Effector memory CD4-positive, alpha-beta T cell (primary cell): ENCODE measurements around the gene HSF2.
"Not testable (repeated sequence)": the region's sequence is repeated elsewhere in the genome, so short reads cannot be mapped to it uniquely, and the experiment has no call there.

Source experiments
- DNase-seq, 3 donors: peaks; one replicate each; pipeline ENCODE4 v3.0.0-alpha.2; 2020
- H3K27ac ChIP-seq: 2 replicates; pipeline ENCODE4 v1.7.0; 2013; ENCODE audit warnings: mild to moderate bottlenecking, low read length, moderate library complexity; ENCODE audit not compliant: insufficient read depth, poor library complexity, severe bottlenecking
- H3K27me3 ChIP-seq: replicated peaks from 2 replicates; pipeline ENCODE4 v1.7.0; 2013; ENCODE audit warnings: mild to moderate bottlenecking, low read length; ENCODE audit not compliant: insufficient read depth, control insufficient read depth, poor library complexity, severe bottlenecking
- H3K36me3 ChIP-seq: 2 replicates; pipeline ENCODE4 v1.7.0; 2013; ENCODE audit warnings: mild to moderate bottlenecking, low read length, moderate library complexity; ENCODE audit not compliant: control insufficient read depth, insufficient read depth
- H3K4me1 ChIP-seq: 2 replicates; pipeline ENCODE4 v1.7.0; 2013; ENCODE audit warnings: low read length, mild to moderate bottlenecking; ENCODE audit not compliant: control insufficient read depth, insufficient read depth, poor library complexity, severe bottlenecking
- H3K4me3 ChIP-seq: 2 replicates; pipeline ENCODE4 v1.7.0; 2013; ENCODE audit warnings: low read length, low read depth, mild to moderate bottlenecking; ENCODE audit not compliant: insufficient read depth, poor library complexity, severe bottlenecking
- H3K9me3 ChIP-seq: 2 replicates; pipeline ENCODE4 v1.7.0; 2013; ENCODE audit warnings: mild to moderate bottlenecking, low read length, moderate library complexity; ENCODE audit not compliant: control insufficient read depth

Gene HSF2

DNA sequence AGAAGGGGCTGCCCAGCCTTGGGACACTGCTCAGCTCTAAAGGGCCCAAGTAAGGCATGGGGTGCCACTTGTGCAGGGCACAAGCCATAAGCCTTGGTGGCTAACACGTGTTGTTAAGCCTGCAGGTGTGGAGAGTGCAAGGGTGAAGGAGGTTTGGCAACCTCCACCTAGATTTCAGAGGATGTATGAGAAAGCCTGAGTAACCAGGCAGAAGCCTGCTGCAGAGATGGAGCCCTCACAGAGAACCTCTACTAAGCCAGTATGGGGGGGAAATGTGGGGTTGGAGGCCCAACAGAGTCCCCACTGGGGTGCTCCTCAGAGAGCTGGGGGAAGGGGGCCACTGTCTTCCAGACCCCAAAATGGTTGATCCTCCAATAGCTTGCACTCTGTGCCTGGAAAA lies 39.5 kb downstream of the HSF2 start:
- peaks cover 44% of the 10 kb centered on the region for H3K36me3 ChIP-seq
- no peak overlapping the region for H3K27ac ChIP-seq
- no peak for DNase-seq
- no peaks in the 10 kb centered on the region for H3K9me3 ChIP-seq
- H3K4me1 ChIP-seq = no peaks in the 10 kb centered on the region
- no peak overlapping the region for H3K4me3 ChIP-seq
- H3K27me3 ChIP-seq = no peaks in the 10 kb centered on the region

DNA sequence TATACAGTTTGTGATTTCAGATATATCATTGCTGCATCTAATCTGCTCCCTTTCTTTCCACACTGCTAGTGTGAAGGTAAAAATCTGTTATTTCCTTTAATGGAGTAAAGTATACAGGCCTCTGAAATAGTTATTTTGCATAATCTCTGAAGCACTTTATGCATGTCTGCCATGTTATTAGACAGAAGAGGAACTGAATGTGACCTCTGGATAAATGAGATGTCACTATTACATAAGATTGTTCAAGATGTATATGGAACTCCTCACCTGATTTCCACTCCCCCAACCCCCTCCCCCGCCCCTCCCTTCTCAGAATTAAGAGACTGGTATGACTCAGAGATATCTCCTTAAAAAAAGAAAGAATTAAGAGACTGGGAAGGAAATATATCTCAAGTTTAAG lies 45.8 kb downstream of the HSF2 start:
- H3K9me3 ChIP-seq = no peaks in the 10 kb centered on the region
- H3K36me3 ChIP-seq = peaks cover 68% of the 10 kb centered on the region

DNA sequence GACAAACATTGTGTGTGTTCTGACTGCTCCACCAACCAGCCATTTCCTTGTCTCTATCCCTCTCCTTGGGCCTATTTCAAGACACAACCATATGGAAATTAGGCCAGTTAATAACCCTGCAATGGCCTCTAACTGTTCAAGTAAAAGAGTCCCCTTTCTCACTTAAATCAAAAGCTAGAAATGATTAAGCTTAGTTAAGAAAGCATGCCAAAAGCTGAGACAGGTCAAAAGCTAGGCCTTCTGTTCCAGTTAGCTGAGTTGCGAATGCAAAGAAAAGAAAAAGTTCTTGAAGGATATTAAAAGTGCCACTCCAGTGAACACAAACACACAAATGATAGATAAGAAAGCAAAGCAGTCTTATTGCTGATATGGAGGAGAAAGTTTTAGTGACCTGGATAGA lies 49.6 kb downstream of the HSF2 start:
- Histone ChIP-seq H3K27ac (no peak overlapping the region), H3K27me3 (no peaks in the 10 kb centered on the region), H3K4me3 (no peak overlapping the region), H3K9me3 (no peaks in the 10 kb centered on the region), H3K4me1 (no peaks in the 10 kb centered on the region), H3K36me3 (peaks cover 77% of the 10 kb centered on the region)
- DNase-seq = no peak

More for the DNA sequence above, 45.8 kb downstream of the HSF2 start:
- Histone ChIP-seq H3K27me3 (no peaks in the 10 kb centered on the region), H3K27ac (no peak overlapping the region), H3K4me3 (no peak overlapping the region), H3K4me1 (no peaks in the 10 kb centered on the region)
- DNase-seq = no peak

DNA sequence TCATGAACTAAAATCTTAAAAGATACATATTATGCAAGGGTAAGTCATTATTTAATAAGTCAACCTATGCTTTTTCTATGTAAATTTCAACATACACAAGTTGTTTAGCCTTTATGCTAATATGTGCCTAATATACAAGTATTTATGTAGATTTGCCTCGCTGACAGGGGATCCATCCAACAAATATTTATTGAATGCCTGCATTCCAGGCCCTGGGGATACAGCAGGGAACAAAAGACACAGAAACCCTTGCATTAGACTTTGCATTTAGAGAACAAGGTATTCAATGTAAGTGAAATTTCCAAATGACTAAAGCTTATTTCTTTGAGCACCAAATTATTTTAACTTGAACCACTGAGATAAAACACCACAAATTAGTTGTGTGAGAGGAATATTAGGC lies 53.1 kb downstream of the HSF2 start:
- no peaks in the 10 kb centered on the region for H3K27me3 ChIP-seq
- no peaks in the 10 kb centered on the region for H3K9me3 ChIP-seq
- peaks cover 70% of the 10 kb centered on the region for H3K36me3 ChIP-seq
- H3K4me3 ChIP-seq = no peak overlapping the region
- H3K27ac ChIP-seq = no peak overlapping the region
- no peak for DNase-seq
- H3K4me1 ChIP-seq = no peaks in the 10 kb centered on the region

DNA sequence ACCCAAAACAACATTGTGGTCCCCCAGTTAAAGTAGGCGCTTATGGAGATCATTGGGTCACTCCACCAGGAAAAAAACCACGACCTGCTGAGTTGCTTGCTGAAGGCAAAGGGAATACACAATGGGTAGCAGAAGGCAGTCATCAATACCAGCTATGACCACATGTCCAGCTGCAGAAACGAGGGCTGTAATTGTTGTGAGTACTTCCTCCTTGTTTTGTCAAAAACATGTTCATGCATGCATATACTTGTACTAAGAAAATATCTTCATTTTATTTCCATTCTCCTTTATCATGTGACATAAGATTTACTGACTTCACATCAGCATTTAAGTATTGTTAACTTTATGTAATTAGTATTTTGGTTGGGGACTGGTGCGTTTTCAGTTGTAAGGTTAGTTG lies 55.2 kb downstream of the HSF2 start:
- Histone ChIP-seq H3K36me3 (peaks cover 58% of the 10 kb centered on the region), H3K4me1 (no peaks in the 10 kb centered on the region), H3K27ac (no peak overlapping the region), H3K4me3 (no peak overlapping the region), H3K27me3 (no peaks in the 10 kb centered on the region), H3K9me3 (no peaks in the 10 kb centered on the region)
- no peak for DNase-seq

DNA sequence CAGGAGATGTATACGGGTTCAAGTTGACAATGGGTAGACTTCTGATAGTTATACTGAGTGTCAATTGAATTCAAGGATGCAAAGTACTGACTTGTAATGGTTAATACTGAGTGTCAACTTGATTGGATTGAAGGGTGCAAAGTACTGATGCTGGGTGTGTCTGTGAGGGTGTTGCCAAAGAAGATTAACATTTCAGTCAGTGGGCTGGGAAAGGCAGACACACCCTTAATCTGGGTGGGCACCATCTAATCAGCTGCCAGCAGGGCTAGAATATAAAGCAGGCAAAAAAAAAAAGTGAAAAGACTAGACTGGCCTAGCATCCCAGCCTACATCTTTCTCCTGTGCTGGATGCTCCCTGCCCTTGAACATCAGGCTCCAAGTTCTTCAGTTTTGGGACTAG lies 55.7 kb downstream of the HSF2 start:
- not testable (repeated sequence) for H3K27ac ChIP-seq, H3K9me3 ChIP-seq, DNase-seq, H3K4me1 ChIP-seq, H3K4me3 ChIP-seq, H3K27me3 ChIP-seq
- H3K36me3 ChIP-seq = peaks cover 53% of the 10 kb centered on the region

DNA sequence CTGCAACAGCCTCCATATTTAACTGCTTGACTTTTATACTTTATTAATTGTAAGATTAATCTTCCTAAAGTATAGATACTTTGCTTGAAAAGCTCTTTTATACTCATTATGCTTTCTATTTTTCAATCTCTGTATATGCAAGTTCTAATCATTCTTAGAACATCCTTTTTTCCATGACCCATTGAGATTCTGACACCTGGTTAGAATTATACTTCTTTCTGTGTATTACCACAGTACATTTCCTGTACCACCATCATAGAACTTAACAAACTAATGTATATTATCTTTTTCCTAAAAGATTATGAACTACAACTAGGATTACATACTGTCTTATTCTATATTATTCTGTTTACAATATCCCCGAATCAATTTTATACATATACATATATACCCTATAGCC lies 58.6 kb downstream of the HSF2 start:
- Histone ChIP-seq H3K36me3 (peaks cover 34% of the 10 kb centered on the region), H3K4me1 (peaks cover 5% of the 10 kb centered on the region), H3K27ac (no peak overlapping the region), H3K9me3 (no peaks in the 10 kb centered on the region), H3K27me3 (no peaks in the 10 kb centered on the region), H3K4me3 (no peak overlapping the region)
- no peak for DNase-seq

DNA sequence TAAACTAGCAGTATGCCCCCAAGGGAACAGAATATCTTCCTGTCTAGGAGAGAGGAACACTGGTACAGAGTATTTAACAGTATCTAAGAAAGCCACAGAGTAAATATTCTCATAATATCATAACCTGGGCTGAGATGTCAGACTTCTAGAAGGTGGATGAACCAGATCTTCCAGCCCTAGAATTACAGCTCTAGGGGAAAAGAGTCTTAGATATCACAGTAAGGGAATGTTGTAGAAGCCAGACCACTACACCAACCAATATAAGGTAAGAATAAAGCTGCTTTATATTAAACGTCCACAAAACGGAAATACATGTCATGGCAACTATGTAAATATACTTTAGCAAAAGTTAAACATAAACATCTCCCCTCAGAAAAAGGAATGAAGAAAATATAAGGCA lies 59.8 kb downstream of the HSF2 start:
- no peaks in the 10 kb centered on the region for H3K9me3 ChIP-seq
- peaks cover 24% of the 10 kb centered on the region for H3K36me3 ChIP-seq
- no peak overlapping the region for H3K4me3 ChIP-seq
- no peak for DNase-seq
- peaks cover 14% of the 10 kb centered on the region for H3K4me1 ChIP-seq
- H3K27me3 ChIP-seq = no peaks in the 10 kb centered on the region
- no peak overlapping the region for H3K27ac ChIP-seq

DNA sequence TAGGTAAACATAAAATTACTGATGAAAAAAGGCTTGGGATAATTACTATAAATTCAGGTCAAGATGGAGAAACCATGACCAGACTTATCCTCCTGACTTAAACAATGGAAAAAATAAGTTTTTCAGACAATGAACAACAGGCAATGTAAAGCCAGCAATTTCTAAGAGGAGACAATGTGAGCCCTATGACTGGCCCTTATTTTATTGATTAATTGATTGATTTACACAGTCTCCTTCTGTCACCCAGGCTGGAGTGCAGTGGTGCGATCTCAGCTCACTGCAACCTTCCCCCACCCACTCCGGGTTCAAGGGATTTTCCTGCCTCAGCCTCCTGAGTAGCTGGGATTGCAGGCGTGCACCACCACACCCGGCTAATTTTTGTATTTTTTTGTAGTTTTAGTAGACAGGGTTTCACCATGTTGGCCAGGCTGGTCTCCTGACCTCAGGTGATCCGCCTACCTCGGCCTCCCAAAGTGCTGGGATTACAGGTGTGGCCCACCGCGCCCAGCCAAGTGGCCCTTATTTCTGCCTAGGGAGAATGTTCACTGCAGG lies 60.5 kb downstream of the HSF2 start:
- H3K27me3 ChIP-seq, H3K27ac ChIP-seq, DNase-seq, H3K9me3 ChIP-seq, H3K4me3 ChIP-seq: not testable (repeated sequence)
- H3K4me1 ChIP-seq = peaks cover 14% of the 10 kb centered on the region
- H3K36me3 ChIP-seq = peaks cover 22% of the 10 kb centered on the region

DNA sequence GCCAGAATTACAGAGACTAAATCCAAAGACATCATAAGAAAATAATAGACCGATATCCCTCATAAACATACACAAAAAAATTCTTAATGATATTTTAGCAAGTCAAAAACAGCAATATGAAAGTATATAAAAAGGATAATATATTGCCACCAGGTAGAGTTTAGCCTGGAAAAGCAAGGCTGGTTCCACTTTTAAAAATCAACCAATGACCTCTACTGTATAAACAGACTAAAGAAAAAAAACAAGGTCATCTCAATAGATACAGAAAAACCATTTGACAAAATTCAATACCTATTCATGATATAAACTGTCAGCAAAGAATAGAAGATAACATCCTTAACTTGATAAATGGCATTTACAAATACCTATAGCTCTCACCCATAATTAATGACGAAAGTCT lies 62.4 kb downstream of the HSF2 start:
- Histone ChIP-seq H3K4me3 (no peak overlapping the region), H3K27ac (no peak overlapping the region), H3K27me3 (no peaks in the 10 kb centered on the region), H3K4me1 (peaks cover 27% of the 10 kb centered on the region), H3K36me3 (peaks cover 17% of the 10 kb centered on the region), H3K9me3 (no peaks in the 10 kb centered on the region)
- DNase-seq = no peak
